Lung (tissue), 12 donors: ENCODE data around the gene G6PC3. TPM values are rescaled to one million over a fixed set of nuclear protein-coding genes. Genes with fewer than 3 reads are reported as not detected.

ENCODE experiments used
- ATAC-seq: fragments of 200-7000 bp; cut with Tn5 transposase; one replicate; pipeline ENCODE4 v1.9.1; 2020; ENCODE audit warnings: moderate number of reproducible peaks; ENCODE audit not compliant: insufficient read depth, low FRiP score
- DNase-seq, 3 donors: peaks; one replicate each; pipeline ENCODE4 v3.0.0-alpha.2; 2013 to 2017
- H3K27ac ChIP-seq, 2 donors: one replicate each; pipeline ENCODE4 v1.5.1; 2013; ENCODE audit warnings: mild to moderate bottlenecking in 2 of 2, moderate library complexity in 2 of 2, control low read depth in 1 of 2, inconsistent platforms in 1 of 2, low read depth in 1 of 2, low read length in 1 of 2
- H3K27me3 ChIP-seq, 3 donors: one replicate each; pipeline ENCODE4 v1.5.1; 2013; ENCODE audit warnings: low read length in 2 of 3; ENCODE audit not compliant: control insufficient read depth in 3 of 3, insufficient read depth in 3 of 3
- H3K36me3 ChIP-seq, 4 donors: one replicate each; pipeline ENCODE4 v1.5.1; 2013; ENCODE audit warnings: low read length in 4 of 4, mild to moderate bottlenecking in 1 of 4, moderate library complexity in 1 of 4; ENCODE audit not compliant: control insufficient read depth in 4 of 4, insufficient read depth in 4 of 4
- H3K4me1 ChIP-seq, 5 donors: one replicate each; pipeline ENCODE4 v1.5.1; 2013; ENCODE audit warnings: low read length in 5 of 5, mild to moderate bottlenecking in 2 of 5, moderate library complexity in 1 of 5; ENCODE audit not compliant: control insufficient read depth in 5 of 5, insufficient read depth in 5 of 5
- H3K4me3 ChIP-seq: one replicate; pipeline ENCODE4 v1.5.1; 2013; ENCODE audit warnings: mild to moderate bottlenecking, control low read depth, moderate library complexity
- H3K9ac ChIP-seq, 2 donors: one replicate each; pipeline ENCODE4 v1.5.1; 2013; ENCODE audit warnings: low read length in 2 of 2, control low read depth in 1 of 2; ENCODE audit not compliant: insufficient read depth in 1 of 2
- H3K9me3 ChIP-seq, 4 donors: one replicate each; pipeline ENCODE4 v1.5.1; 2013; ENCODE audit warnings: low read length in 3 of 4, mild to moderate bottlenecking in 1 of 4, moderate library complexity in 1 of 4; ENCODE audit not compliant: control insufficient read depth in 4 of 4, insufficient read depth in 3 of 4
- WGBS, 2 donors: extraction: QIAGEN DNeasy Blood & Tissue Kit; methylation state at CpG; one replicate each; pipeline ENCODE4 v1.1.7; 2013; 5-methylcytosine and 5-hydroxymethylcytosine counted together
- polyA plus RNA-seq, 2 donors: library from polyadenylated mRNA; stranded (reverse); fragments of 200-250 nt; gene quantifications; one replicate each; pipeline ENCODE4 v1.2.1, GENCODE V29; 2013
- total RNA-seq, 2 donors: library from RNA; depleted of rRNA in 1 of 2; stranded (reverse); fragments of >200 nt in 1 of 2; gene quantifications; one replicate each; pipeline ENCODE4 v1.2.1, GENCODE V29; 2014 to 2021
- TF ChIP-seq, protein P1 (sequence below): IDR thresholded peaks from 2 replicates; pipeline ENCODE4 v1.5.1; 2012; ENCODE audit warnings: mild to moderate bottlenecking; ENCODE audit errors: control extremely low read depth, extremely low read depth
- donor health status: control.
- donor health status: control.
- donor health status: Bipolar disorder and iron deficiency.
- donor health status: healthy.
- donor health status: DM: yes; HTN: yes; CAD: no.

The G6PC3 gene
- total and polyA plus RNA-seq, 4 donors, result 21.2 to 87.4 (median 79.7) TPM

DNA sequence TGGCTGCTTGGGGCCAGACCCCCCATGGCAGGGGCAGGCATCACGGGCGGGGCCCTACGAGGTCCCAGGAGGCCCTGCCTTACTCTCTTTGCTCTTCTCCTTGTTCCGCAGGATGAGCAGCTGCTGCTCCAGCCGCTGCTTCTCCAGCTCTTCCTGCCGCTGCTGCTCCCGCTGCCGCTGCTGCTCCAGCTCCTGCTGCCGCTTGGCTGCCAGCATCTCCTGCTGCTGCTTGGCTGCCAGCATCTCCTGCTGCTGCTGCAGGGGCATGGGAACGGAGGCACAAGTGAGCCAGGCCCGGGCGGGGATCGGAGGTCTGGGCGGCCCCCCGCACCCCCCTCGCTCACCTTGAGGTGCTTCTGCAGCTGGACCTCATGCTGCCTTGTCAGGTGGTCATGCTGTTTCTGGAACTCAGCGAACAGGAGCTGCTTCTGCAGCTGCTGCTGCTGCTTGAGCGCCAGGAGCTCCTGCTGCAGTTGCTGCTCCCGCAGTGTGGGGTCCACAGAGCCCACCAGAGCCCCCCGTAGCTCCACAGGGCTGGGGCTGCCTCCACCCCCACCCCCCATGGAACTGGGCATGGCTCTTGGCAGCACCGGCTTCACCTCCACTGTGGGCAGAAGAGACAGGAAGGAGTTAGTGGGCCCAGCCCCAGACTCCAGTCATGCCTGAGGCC is 22.8 kb downstream of the G6PC3 start:
- WGBS, 2 donors, result 93 to 94% methylated on average over 18 to 21 of the region's 21 CpGs

GRCh38 chr17:44094701-44095387 is 24.3 kb downstream of the G6PC3 start:
- TF ChIP-seq, protein P1, sequence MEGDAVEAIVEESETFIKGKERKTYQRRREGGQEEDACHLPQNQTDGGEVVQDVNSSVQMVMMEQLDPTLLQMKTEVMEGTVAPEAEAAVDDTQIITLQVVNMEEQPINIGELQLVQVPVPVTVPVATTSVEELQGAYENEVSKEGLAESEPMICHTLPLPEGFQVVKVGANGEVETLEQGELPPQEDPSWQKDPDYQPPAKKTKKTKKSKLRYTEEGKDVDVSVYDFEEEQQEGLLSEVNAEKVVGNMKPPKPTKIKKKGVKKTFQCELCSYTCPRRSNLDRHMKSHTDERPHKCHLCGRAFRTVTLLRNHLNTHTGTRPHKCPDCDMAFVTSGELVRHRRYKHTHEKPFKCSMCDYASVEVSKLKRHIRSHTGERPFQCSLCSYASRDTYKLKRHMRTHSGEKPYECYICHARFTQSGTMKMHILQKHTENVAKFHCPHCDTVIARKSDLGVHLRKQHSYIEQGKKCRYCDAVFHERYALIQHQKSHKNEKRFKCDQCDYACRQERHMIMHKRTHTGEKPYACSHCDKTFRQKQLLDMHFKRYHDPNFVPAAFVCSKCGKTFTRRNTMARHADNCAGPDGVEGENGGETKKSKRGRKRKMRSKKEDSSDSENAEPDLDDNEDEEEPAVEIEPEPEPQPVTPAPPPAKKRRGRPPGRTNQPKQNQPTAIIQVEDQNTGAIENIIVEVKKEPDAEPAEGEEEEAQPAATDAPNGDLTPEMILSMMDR, result no peak
- DNase-seq, result no peak
- no peak for ATAC-seq
- no peaks in the 10 kb centered on the region for H3K9me3 ChIP-seq
- WGBS, 2 donors, result 84 to 90% methylated on average over 8 of the region's 8 CpGs
- H3K36me3 ChIP-seq, result peaks cover 9 to 29% (median 13%) of the 10 kb centered on the region in 4 donors
- H3K4me3 ChIP-seq, result no peak overlapping the region
- H3K27me3 ChIP-seq, result no peaks in the 10 kb centered on the region
- peak overlapping the region in 1 of 2 donors; percentile 76 for H3K9ac ChIP-seq
- H3K27ac ChIP-seq, result peak overlapping the region; percentile 39 to 90
- H3K4me1 ChIP-seq, result peaks cover 9 to 23% (median 10%) of the 10 kb centered on the region in 5 donors

More for the DNA sequence above, 22.8 kb downstream of the G6PC3 start:
- no peaks in the 10 kb centered on the region for H3K27me3 ChIP-seq
- no peaks in the 10 kb centered on the region for H3K9me3 ChIP-seq
- peaks cover 9 to 23% (median 10%) of the 10 kb centered on the region in 5 donors for H3K4me1 ChIP-seq
- no peak overlapping the region for H3K4me3 ChIP-seq
- H3K9ac ChIP-seq, result no peak overlapping the region
- TF ChIP-seq, protein P1, result no peak
- no peak for ATAC-seq
- no peak overlapping the region for H3K27ac ChIP-seq
- no peak for DNase-seq
- H3K36me3 ChIP-seq, result peaks cover 15 to 34% (median 19%) of the 10 kb centered on the region in 4 donors

GRCh38 chr17:44095388-44095646 is 24.8 kb downstream of the G6PC3 start:
- H3K27ac ChIP-seq, result peak overlapping the region; percentile 39 to 90
- no peaks in the 10 kb centered on the region for H3K9me3 ChIP-seq
- WGBS, 2 donors, result 0 to 14% methylated on average over 2 of the region's 2 CpGs
- H3K4me1 ChIP-seq, result peaks cover 9 to 23% (median 10%) of the 10 kb centered on the region in 5 donors
- no peak overlapping the region for H3K4me3 ChIP-seq
- TF ChIP-seq, protein P1, result no peak
- peak overlapping the region in 1 of 2 donors; percentile 76 for H3K9ac ChIP-seq
- ATAC-seq, result no peak
- DNase-seq, result no peak
- H3K27me3 ChIP-seq, result no peaks in the 10 kb centered on the region
- H3K36me3 ChIP-seq, result peaks cover 9 to 29% (median 13%) of the 10 kb centered on the region in 4 donors
